HG03457 (cell line): ENCODE data around the gene RAB35.
A peak's percentile ranks its signal among the peaks of the same experiment; 100 is the strongest.

Experiments
- ATAC-seq: cut with Tn5 transposase; IDR thresholded peaks from one replicate; pipeline ENCODE4 v1.9.1; 2021; ENCODE audit warnings: moderate number of reproducible peaks; ENCODE audit not compliant: unreplicated experiment

RAB35 gene

GRCh38 chr12:120134307-120134980, 17.9 kb upstream of the RAB35 start:
- ATAC-seq, result no peak

GRCh38 chr12:120132863-120133385, 16.4 kb upstream of the RAB35 start:
- peak; percentile 77 for ATAC-seq

DNA sequence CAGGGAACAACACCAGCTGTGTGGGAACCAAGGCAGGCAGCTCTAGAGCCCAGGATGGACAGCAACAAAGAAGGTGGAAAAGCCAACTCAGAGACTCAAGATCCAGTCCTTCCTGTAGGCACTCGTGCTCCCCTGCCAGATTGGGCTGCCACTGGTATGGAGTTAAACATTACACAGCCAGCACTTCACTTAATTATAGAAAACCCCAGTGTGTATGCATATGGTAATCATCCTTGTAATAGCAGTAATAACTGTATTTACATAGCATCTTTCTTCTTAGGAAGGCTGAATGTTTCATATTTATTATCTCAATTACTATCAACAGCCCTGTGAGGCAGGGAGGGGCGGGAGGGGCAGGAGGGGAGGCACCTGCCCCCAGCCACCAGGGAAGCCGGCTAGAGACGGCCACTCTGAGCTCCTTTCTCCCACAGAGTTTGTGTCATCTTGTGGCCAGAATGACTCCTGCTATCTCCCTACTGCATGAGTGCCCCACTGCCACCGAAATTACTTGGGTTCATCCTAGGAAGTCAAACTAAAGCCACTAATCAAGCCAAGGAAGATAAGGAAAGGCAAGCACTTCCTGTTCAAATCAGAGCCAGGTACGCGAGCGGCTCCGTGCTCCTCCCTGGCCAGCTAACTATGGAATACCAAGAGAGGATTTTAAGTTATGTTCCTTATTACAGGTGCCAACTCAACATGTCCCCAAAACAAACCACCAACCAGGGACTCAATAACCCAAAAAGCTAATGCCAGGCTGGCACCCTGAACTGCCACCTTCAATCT, 15.7 kb upstream of the RAB35 start:
- no peak for ATAC-seq

DNA sequence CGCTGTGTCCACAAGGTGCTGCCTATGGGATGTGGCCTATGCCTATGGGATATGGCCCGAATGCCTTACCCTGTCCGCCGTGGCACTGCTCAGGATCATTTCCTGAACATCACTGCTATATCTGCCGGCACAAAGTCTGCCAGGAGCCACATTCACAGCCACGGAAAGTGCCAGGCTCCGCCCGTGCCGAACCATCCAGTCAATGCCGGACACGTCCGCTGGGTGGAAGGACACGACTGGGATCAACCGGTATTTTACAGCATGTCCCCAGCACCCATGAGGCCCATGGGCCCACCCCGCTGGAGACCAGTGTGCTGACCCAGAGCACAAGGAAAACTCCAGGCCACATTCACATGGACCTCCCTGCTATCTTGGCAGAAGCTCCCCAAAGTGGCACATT, 14.6 kb upstream of the RAB35 start:
- no peak for ATAC-seq

DNA sequence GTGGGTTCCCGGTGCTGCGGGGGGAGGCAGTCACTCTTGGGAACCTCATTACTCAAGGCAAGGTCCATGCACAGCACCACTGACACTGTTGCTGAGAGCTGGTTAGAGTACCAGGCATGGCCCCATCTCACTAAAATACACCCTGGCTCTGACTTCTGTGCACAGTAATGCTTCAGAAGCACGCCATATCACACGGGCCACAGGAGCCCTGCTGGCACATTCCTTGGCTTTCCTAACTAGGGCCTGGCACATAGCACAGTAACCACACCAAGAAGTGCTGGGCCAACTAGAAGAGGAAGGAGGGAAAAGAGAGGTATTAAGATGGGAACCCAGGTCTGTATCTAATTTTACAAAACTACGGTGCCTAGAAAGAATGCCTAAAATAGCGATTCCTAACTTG, 13.5 kb upstream of the RAB35 start:
- ATAC-seq, result no peak

DNA sequence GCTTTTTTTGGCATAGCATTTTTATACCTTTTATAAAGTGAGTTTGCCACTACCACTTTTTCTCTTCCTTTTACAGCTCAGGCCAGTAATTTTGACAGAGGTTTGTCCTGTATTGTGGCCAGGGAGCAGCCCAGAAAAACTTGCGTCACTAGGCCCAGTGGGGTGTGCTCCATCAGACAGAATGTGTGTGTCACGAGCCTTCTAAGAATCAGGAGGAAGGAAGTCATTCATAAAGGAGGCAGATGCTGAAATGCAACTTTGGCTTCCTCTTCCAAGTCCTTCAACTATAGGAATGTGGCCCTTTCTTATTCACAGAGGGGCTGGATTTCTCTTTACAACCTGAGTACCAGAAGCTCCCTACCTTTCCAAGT, 10.1 kb upstream of the RAB35 start:
- no peak for ATAC-seq

- ATAC-seq, result no peak
Observed at GRCh38 chr12:120125792-120126634, 9.5 kb upstream of the RAB35 start.

DNA sequence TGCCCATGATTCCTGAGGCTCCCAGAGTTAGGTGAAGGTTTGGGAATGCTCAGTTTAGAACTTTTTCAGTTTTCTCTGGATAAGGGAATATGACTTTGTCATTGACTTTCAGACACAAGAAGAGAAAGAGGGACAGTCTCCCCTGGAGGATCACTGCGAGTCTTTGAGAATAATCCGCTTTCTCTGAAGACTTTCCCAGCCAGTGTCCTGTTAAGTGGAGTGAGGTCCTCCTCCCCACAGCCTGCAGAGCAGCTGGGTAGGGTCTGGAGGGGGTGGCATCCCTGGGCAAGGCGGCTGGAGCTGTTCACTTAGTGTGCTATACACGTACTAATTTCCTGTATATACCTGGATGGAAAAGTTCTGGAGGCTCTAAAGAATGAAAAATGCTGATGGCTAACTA, 8.5 kb upstream of the RAB35 start:
- no peak for ATAC-seq

DNA sequence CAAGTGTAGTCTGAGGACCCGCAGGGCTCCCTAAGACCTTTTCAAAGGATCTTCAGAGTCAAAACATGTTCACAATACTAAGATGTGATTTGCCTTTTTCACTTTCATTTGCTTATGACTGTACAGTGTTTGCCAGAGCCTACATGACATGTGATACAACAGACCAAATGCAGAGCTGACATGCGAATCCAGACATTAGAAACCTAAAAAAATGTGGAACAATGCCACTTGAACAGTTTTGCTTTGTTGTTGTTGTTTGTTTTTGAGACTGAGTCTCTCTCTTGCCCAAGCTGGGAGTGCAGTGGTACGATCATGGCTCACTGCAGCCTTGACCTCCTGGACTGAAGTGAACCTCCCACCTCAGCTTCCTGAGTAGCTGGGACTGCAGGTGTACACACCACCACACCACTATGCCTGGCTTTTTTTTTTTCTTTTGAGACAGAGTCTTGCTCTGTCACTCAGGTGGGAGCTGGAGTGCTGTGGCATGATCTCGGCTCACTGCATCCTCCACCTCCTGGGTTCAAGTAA, 5.3 kb upstream of the RAB35 start:
- peak; percentile 35 for ATAC-seq

DNA sequence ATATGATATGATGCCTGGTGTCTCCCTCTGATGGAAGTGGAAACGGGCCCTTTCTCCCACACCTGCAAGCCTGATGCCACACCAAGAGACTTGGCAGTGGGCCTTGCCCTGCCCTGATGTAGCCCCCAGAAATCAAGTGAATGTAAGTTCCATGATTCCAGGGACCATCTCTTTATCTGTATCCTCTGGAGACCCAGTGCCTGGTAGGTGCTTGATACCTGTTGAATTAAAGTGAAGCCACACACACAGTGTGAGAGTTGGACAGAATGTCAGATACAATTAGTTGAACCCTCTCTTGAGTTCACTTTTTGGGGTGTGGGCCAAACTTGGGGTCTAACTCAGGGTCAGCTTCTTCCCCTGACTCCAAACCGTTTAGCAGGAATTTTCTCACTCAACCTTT, 4.8 kb upstream of the RAB35 start:
- ATAC-seq, result no peak

GRCh38 chr12:120119271-120119973, 2.9 kb upstream of the RAB35 start:
- ATAC-seq, result peak; percentile 23

GRCh38 chr12:120118321-120119061, 1.9 kb upstream of the RAB35 start:
- no peak for ATAC-seq

- no peak for ATAC-seq
Observed at GRCh38 chr12:120117961-120118320, 1.4 kb upstream of the RAB35 start.

DNA sequence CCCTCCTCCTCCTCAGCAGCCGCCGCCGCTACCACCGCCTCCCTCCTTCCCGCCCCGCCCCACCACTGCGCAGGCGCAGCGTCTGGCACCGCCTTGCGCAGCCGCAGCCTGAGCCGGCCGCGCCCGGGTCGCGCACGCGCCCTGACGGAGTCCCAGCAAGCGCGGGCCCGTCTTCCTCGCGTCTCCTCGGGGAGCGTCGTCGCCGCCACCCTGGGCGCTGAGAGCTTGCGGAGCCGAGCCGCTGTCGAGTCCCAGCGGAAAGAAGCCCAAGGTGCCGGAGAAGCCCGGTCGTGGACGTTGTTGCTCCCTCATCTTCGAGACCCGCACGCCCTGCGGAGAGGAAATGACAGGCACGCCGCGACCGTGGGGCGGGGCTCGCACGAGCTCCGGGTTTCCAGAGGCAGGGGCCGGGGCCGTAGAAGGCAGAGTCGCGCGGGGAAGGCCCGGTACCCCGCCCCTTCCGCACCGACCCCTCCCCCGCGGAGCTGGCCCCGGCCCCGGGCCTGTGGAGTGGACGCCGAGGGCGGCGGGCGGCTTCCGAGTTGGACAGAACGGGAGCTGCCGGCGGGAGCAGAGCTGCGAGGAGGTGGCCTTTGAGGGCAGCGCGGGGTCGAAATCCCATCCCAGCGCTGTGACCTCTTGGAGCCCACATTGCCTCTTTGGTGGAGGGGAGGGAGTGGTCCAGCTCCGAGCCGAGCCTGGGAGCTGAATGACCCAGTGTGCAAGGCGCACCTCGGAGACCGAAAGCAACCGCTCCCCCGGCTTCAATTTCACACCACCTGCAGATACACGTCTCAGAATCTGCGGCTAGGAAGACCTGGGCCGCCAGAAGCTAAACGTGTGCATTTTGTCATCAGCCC, 469 bp upstream of the RAB35 start:
- peak; percentile 29 for ATAC-seq

- peak; percentile 0 for ATAC-seq
Observed at GRCh38 chr12:120115692-120116440, 687 bp downstream of the RAB35 start.

- no peak for ATAC-seq
Observed at GRCh38 chr12:120115066-120115465, 1.5 kb downstream of the RAB35 start.

GRCh38 chr12:120110550-120111501, 5.7 kb downstream of the RAB35 start:
- peak; percentile 46 for ATAC-seq
